ENCODE measurements around the gene ZC3H7B. TPM values are rescaled to one million over a fixed set of nuclear protein-coding genes. Genes with fewer than 3 reads are reported as not detected.

The ZC3H7B gene
- total RNA-seq, 1 experiment from 2014 or later: 53.4 TPM

DNA sequence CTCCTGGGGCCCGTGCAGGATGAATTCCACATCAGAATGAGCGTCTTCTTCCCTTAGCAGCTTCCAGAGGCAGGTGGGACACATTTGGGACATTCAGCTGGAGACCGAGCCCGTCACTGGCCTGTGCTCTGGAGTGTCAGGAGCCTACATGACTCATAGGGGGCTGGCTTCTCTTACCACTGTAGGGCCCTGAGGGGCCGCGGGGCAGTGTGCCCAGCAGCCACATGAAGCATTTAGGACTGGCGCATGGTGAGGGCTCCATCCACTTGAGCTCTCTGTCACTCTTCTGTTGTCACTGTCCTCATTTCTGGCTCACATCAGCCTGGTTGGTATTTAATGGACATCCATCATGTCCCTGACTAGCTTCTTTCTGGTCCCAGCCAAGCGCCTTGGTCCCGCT lies 42.4 kb downstream of the ZC3H7B start:
- no TSS peak for BruUV-seq (replicated peaks)
- intact Hi-C loops (cut with micrococcal nuclease): no loop called here
- H3K9me3 Mint-ChIP-seq (ENCODE audit: unreplicated experiment): no peaks in the 10 kb centered on the region
- ChIA-PET CTCF (no interaction called here), POLR2A (no interaction called here)
- no peaks in the 10 kb centered on the region for H3K27me3 Mint-ChIP-seq (ENCODE audit: insufficient read depth, unreplicated experiment)
- no peak overlapping the region for H3K4me3 Mint-ChIP-seq (ENCODE audit: unreplicated experiment)
- no peak for DNase-seq (ENCODE audit: unreplicated experiment)
- H3K27ac Mint-ChIP-seq (ENCODE audit: low read depth, unreplicated experiment): no peak overlapping the region
- H3K4me1 Mint-ChIP-seq (ENCODE audit: insufficient read depth, unreplicated experiment): no peaks in the 10 kb centered on the region
- no peak for TF ChIP-seq CTCF (IDR thresholded peaks at IDR 0.05; ENCODE audit: unreplicated experiment)
- H3K36me3 Mint-ChIP-seq (ENCODE audit: insufficient read depth, unreplicated experiment): peaks cover 73% of the 10 kb centered on the region

- no peak for TF ChIP-seq CTCF (IDR thresholded peaks at IDR 0.05; ENCODE audit: unreplicated experiment)
- Mint-ChIP-seq H3K27ac (ENCODE audit: low read depth, unreplicated experiment) (no peak overlapping the region), H3K4me3 (ENCODE audit: unreplicated experiment) (no peak overlapping the region), H3K4me1 (ENCODE audit: insufficient read depth, unreplicated experiment) (no peaks in the 10 kb centered on the region), H3K9me3 (ENCODE audit: unreplicated experiment) (no peaks in the 10 kb centered on the region), H3K27me3 (ENCODE audit: insufficient read depth, unreplicated experiment) (no peaks in the 10 kb centered on the region), H3K36me3 (ENCODE audit: insufficient read depth, unreplicated experiment) (peaks cover 68% of the 10 kb centered on the region)
- POLR2A ChIA-PET: interaction anchor here (1.5 kb wide), 1 partner anchor 105 kb away, joined by 3 read pairs; no protein-coding TSS in a partner anchor
- no TSS peak for BruUV-seq (replicated peaks)
- CTCF ChIA-PET: no interaction called here
- intact Hi-C loops (cut with micrococcal nuclease): no loop called here
- no peak for DNase-seq (ENCODE audit: unreplicated experiment)
Observed at GRCh38 chr22:41344189-41344788, 43.0 kb downstream of the ZC3H7B start.

DNA sequence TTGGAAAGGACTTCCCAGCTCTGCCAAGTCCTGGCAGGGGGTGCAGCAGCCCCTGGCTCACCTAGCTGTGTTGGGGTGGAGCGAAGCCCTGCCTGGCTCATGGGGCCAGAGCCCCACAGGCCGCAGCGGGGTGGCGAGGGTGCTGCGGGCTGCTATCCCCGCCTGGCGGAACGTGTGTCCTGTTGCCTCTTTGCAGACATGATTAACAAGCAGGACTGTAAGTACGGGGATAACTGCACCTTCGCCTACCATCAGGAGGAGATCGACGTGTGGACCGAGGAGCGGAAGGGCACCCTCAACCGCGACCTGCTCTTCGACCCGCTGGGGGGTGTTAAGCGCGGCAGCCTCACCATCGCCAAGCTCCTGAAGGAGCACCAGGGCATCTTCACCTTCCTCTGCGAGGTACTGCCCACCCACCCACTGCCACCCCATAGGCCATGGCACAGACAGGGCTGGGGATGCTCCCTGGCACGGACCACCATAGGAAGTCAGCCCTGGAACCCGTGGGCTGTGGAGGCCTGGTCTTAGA lies 44.5 kb downstream of the ZC3H7B start:
- no peak for TF ChIP-seq CTCF (IDR thresholded peaks at IDR 0.05; ENCODE audit: unreplicated experiment)
- no peaks in the 10 kb centered on the region for H3K9me3 Mint-ChIP-seq (ENCODE audit: unreplicated experiment)
- H3K27me3 Mint-ChIP-seq (ENCODE audit: insufficient read depth, unreplicated experiment): no peaks in the 10 kb centered on the region
- H3K4me1 Mint-ChIP-seq (ENCODE audit: insufficient read depth, unreplicated experiment): peaks cover 11% of the 10 kb centered on the region
- no TSS peak for BruUV-seq (replicated peaks)
- ChIA-PET POLR2A (interaction anchor here (1.5 kb wide), 1 partner anchor 103 kb away, joined by 3 read pairs; no protein-coding TSS in a partner anchor), CTCF (no interaction called here)
- no peak for DNase-seq (ENCODE audit: unreplicated experiment)
- H3K36me3 Mint-ChIP-seq (ENCODE audit: insufficient read depth, unreplicated experiment): peaks cover 64% of the 10 kb centered on the region
- no peak overlapping the region for H3K27ac Mint-ChIP-seq (ENCODE audit: low read depth, unreplicated experiment)
- intact Hi-C loops (cut with micrococcal nuclease): no loop called here
- H3K4me3 Mint-ChIP-seq (ENCODE audit: unreplicated experiment): no peak overlapping the region

GRCh38 chr22:41347066-41347859 lies 45.9 kb downstream of the ZC3H7B start:
- H3K9me3 Mint-ChIP-seq (ENCODE audit: unreplicated experiment): no peaks in the 10 kb centered on the region
- H3K27me3 Mint-ChIP-seq (ENCODE audit: insufficient read depth, unreplicated experiment): no peaks in the 10 kb centered on the region
- CTCF ChIA-PET: interaction anchor here (0.6 kb wide), 1 partner anchor 20 kb away, joined by 4 read pairs; no protein-coding TSS in a partner anchor
- no peak for DNase-seq (ENCODE audit: unreplicated experiment)
- intact Hi-C loops (cut with micrococcal nuclease): no loop called here
- no peak for TF ChIP-seq CTCF (IDR thresholded peaks at IDR 0.05; ENCODE audit: unreplicated experiment)
- POLR2A ChIA-PET: interaction anchor here (0.5 to 0.6 kb wide), 2 partner anchors 29 to 118 kb away, joined by 3 read pairs; no protein-coding TSS in a partner anchor
- H3K4me1 Mint-ChIP-seq (ENCODE audit: insufficient read depth, unreplicated experiment): peaks cover 20% of the 10 kb centered on the region
- no peak overlapping the region for H3K27ac Mint-ChIP-seq (ENCODE audit: low read depth, unreplicated experiment)
- no peak overlapping the region for H3K4me3 Mint-ChIP-seq (ENCODE audit: unreplicated experiment)
- no TSS peak for BruUV-seq (replicated peaks)
- peaks cover 59% of the 10 kb centered on the region for H3K36me3 Mint-ChIP-seq (ENCODE audit: insufficient read depth, unreplicated experiment)

All from MCF 10A (cell line).